Neural cell (in vitro differentiated cells): ENCODE results near the gene TTYH1. TPM values are rescaled to one million over a fixed set of nuclear protein-coding genes. Genes with fewer than 3 reads are reported as not detected.

Source experiments
- H2AFZ ChIP-seq: fragments of 200-600, 300-800 bp; sonication (generic), shearing (Covaris generic); 2 replicates; pipeline ENCODE4 v1.6.0; 2014; ENCODE audit warnings: low read depth, mild to moderate bottlenecking, antibody characterized with exemption, low read length, moderate library complexity
- H3F3A ChIP-seq: fragments of 200-600 bp; shearing (Covaris generic); 2 replicates; pipeline ENCODE4 v1.6.1; 2016; ENCODE audit warnings: mild to moderate bottlenecking, moderate library complexity, mixed read lengths, antibody characterized with exemption, low read length; ENCODE audit not compliant: insufficient read depth, poor library complexity, severe bottlenecking
- H3K27ac ChIP-seq: fragments of 200-600, 300-800 bp; sonication (generic), shearing (Covaris generic); 2 replicates; pipeline ENCODE4 v1.5.1; 2014; ENCODE audit warnings: mild to moderate bottlenecking, low read length, moderate library complexity
- H3K27me3 ChIP-seq: fragments of 300-800, 200-600 bp; sonication (generic), shearing (Covaris generic); 2 replicates; pipeline ENCODE4 v1.6.0; 2014; ENCODE audit warnings: mild to moderate bottlenecking, low read depth, low read length, moderate library complexity; ENCODE audit not compliant: insufficient read depth
- H3K36me3 ChIP-seq: fragments of 300-800, 200-600 bp; sonication (generic), shearing (Covaris generic); 2 replicates; pipeline ENCODE4 v1.5.1; 2014; ENCODE audit warnings: mild to moderate bottlenecking, antibody characterized with exemption, low read length, moderate library complexity; ENCODE audit not compliant: insufficient read depth
- H3K4me2 ChIP-seq: fragments of 300-800, 200-600 bp; sonication (generic), shearing (Covaris generic); 2 replicates; pipeline ENCODE4 v1.6.0; 2014; ENCODE audit warnings: mild to moderate bottlenecking, low read length
- H3K4me3 ChIP-seq: fragments of 300-800, 200-600 bp; sonication (generic), shearing (Covaris generic); 2 replicates; pipeline ENCODE4 v1.5.1; 2014; ENCODE audit warnings: mild to moderate bottlenecking, low read length, moderate library complexity
- H3K79me2 ChIP-seq: fragments of 200-600 bp; shearing (Covaris generic); replicated peaks from 2 replicates; pipeline ENCODE4 v1.6.0; 2014; ENCODE audit warnings: mild to moderate bottlenecking, low read length, moderate library complexity; ENCODE audit not compliant: insufficient read depth
- H3K9ac ChIP-seq: fragments of 300-800, 200-600 bp; sonication (generic), shearing (Covaris generic); 2 replicates; pipeline ENCODE4 v1.6.1; 2016; ENCODE audit warnings: mild to moderate bottlenecking, low read length, mixed read lengths
- H3K9me2 ChIP-seq: fragments of 200-600 bp; shearing (Covaris generic); 2 replicates; pipeline ENCODE4 v1.6.1; 2016; ENCODE audit warnings: mild to moderate bottlenecking, low read length, mixed read lengths; ENCODE audit not compliant: insufficient read depth
- H3K9me3 ChIP-seq: fragments of 200-600, 300-800 bp; sonication (generic), shearing (Covaris generic); 2 replicates; pipeline ENCODE4 v1.6.1; 2016; ENCODE audit warnings: mild to moderate bottlenecking, mixed run types, low read length, moderate library complexity, mixed read lengths
- H4K20me1 ChIP-seq: fragments of 200-600 bp; shearing (Covaris generic); 2 replicates; pipeline ENCODE4 v1.6.1; 2016; ENCODE audit warnings: mild to moderate bottlenecking, mixed run types; ENCODE audit not compliant: insufficient read depth
- EP300 ChIP-seq: fragments of 450-650 bp; conservative IDR thresholded peaks from 2 replicates; pipeline ENCODE4 v1.6.1; 2014; ENCODE audit warnings: antibody characterized with exemption, mild to moderate bottlenecking, moderate library complexity; ENCODE audit not compliant: poor library complexity, severe bottlenecking
- EZH2 ChIP-seq: fragments of 200-600, 300-800 bp; shearing (Covaris generic), sonication (generic); IDR thresholded peaks from 2 replicates; pipeline ENCODE4 v1.6.1; 2014; ENCODE audit warnings: antibody characterized with exemption, low read length, borderline replicate concordance, mild to moderate bottlenecking; ENCODE audit not compliant: insufficient read depth, poor library complexity, severe bottlenecking
- MXI1 ChIP-seq: fragments of 450-650 bp; conservative IDR thresholded peaks from 2 replicates; pipeline ENCODE4 v1.6.1; 2014; ENCODE audit warnings: antibody characterized with exemption, mild to moderate bottlenecking; ENCODE audit not compliant: poor library complexity, severe bottlenecking
- POLR2AphosphoS5 ChIP-seq: IDR thresholded peaks from 2 replicates; pipeline ENCODE4 v1.6.1; 2012
- RAD21 ChIP-seq: fragments of 450-650 bp; conservative IDR thresholded peaks from 2 replicates; pipeline ENCODE4 v1.6.1; 2014; ENCODE audit warnings: antibody characterized with exemption, mild to moderate bottlenecking, moderate library complexity
- SMC3 ChIP-seq: fragments of 450-650 bp; conservative IDR thresholded peaks from 2 replicates; pipeline ENCODE4 v1.6.1; 2014; ENCODE audit warnings: antibody characterized with exemption, mild to moderate bottlenecking, moderate library complexity; ENCODE audit not compliant: poor library complexity
- TAF1 ChIP-seq: IDR thresholded peaks from 2 replicates; pipeline ENCODE4 v1.6.1; 2012; ENCODE audit warnings: low read depth
- polyA plus RNA-seq: library from polyadenylated mRNA; depleted of rRNA; stranded (reverse); fragments of >200 nt; gene quantifications from 2 replicates; pipeline ENCODE4 v1.2.3, GENCODE V29; 2014
- TF ChIP-seq, protein P1 (sequence below): IDR thresholded peaks from 2 replicates; pipeline ENCODE4 v1.6.1; 2012; ENCODE audit warnings: borderline replicate concordance
- TF ChIP-seq, protein P2 (sequence below): fragments of 450-650 bp; IDR thresholded peaks from 2 replicates; pipeline ENCODE4 v1.5.1; 2014; ENCODE audit warnings: antibody characterized with exemption, mild to moderate bottlenecking, moderate library complexity; ENCODE audit not compliant: poor library complexity, severe bottlenecking

The TTYH1 gene
- polyA plus RNA-seq, 1 donor from 2014 or later = 36.1 TPM

DNA sequence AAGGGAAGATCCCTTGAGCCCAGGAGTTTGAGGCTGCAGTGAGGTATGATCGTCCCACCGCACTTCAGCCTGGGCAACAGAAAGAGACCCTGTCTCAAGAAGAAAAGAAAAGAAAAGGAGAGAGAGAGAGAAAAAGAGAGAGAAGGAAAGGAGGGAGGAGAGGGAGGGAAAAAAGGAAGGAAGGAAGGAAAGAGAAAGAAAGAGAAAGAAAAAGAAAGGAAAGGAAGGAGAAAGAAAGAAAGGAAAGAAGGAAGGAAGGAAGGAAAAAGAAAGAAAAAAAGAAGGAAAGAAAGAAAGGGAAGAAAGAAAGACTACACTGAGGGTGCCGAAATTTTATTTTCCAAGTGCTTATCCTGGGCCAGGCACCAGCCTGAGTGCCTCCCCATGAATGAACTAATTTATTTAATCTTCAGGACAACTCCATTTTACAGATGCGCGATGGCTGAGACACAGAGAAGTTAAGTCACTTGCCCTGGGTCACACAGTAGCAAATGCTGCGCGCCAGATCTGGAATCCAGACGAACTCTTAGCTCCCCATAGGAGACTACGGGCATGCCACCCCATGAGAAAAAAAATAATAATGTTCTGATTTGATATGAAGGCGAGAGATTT is 55.1 kb downstream of the TTYH1 start:
- H3K27me3 ChIP-seq = peaks cover 17% of the 10 kb centered on the region
- no peak overlapping the region for H3K4me2 ChIP-seq
- no peaks in the 10 kb centered on the region for H3K36me3 ChIP-seq
- H3K9me2 ChIP-seq = no peaks in the 10 kb centered on the region
- no peaks in the 10 kb centered on the region for H3K9me3 ChIP-seq
- H3K4me3 ChIP-seq = no peak overlapping the region
- H2AFZ ChIP-seq = no peak overlapping the region
- no peak overlapping the region for H3K9ac ChIP-seq
- TF ChIP-seq, protein P1, sequence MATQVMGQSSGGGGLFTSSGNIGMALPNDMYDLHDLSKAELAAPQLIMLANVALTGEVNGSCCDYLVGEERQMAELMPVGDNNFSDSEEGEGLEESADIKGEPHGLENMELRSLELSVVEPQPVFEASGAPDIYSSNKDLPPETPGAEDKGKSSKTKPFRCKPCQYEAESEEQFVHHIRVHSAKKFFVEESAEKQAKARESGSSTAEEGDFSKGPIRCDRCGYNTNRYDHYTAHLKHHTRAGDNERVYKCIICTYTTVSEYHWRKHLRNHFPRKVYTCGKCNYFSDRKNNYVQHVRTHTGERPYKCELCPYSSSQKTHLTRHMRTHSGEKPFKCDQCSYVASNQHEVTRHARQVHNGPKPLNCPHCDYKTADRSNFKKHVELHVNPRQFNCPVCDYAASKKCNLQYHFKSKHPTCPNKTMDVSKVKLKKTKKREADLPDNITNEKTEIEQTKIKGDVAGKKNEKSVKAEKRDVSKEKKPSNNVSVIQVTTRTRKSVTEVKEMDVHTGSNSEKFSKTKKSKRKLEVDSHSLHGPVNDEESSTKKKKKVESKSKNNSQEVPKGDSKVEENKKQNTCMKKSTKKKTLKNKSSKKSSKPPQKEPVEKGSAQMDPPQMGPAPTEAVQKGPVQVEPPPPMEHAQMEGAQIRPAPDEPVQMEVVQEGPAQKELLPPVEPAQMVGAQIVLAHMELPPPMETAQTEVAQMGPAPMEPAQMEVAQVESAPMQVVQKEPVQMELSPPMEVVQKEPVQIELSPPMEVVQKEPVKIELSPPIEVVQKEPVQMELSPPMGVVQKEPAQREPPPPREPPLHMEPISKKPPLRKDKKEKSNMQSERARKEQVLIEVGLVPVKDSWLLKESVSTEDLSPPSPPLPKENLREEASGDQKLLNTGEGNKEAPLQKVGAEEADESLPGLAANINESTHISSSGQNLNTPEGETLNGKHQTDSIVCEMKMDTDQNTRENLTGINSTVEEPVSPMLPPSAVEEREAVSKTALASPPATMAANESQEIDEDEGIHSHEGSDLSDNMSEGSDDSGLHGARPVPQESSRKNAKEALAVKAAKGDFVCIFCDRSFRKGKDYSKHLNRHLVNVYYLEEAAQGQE = no peak
- TF ChIP-seq TAF1 (no peak), EZH2 (no peak), EP300 (no peak), POLR2AphosphoS5 (no peak), RAD21 (no peak), MXI1 (no peak), SMC3 (no peak)
- TF ChIP-seq, protein P2, sequence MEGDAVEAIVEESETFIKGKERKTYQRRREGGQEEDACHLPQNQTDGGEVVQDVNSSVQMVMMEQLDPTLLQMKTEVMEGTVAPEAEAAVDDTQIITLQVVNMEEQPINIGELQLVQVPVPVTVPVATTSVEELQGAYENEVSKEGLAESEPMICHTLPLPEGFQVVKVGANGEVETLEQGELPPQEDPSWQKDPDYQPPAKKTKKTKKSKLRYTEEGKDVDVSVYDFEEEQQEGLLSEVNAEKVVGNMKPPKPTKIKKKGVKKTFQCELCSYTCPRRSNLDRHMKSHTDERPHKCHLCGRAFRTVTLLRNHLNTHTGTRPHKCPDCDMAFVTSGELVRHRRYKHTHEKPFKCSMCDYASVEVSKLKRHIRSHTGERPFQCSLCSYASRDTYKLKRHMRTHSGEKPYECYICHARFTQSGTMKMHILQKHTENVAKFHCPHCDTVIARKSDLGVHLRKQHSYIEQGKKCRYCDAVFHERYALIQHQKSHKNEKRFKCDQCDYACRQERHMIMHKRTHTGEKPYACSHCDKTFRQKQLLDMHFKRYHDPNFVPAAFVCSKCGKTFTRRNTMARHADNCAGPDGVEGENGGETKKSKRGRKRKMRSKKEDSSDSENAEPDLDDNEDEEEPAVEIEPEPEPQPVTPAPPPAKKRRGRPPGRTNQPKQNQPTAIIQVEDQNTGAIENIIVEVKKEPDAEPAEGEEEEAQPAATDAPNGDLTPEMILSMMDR = no peak
- no peaks in the 10 kb centered on the region for H4K20me1 ChIP-seq
- H3K79me2 ChIP-seq = no peaks in the 10 kb centered on the region
- H3K27ac ChIP-seq = no peak overlapping the region
- H3F3A ChIP-seq = no peaks in the 10 kb centered on the region

DNA sequence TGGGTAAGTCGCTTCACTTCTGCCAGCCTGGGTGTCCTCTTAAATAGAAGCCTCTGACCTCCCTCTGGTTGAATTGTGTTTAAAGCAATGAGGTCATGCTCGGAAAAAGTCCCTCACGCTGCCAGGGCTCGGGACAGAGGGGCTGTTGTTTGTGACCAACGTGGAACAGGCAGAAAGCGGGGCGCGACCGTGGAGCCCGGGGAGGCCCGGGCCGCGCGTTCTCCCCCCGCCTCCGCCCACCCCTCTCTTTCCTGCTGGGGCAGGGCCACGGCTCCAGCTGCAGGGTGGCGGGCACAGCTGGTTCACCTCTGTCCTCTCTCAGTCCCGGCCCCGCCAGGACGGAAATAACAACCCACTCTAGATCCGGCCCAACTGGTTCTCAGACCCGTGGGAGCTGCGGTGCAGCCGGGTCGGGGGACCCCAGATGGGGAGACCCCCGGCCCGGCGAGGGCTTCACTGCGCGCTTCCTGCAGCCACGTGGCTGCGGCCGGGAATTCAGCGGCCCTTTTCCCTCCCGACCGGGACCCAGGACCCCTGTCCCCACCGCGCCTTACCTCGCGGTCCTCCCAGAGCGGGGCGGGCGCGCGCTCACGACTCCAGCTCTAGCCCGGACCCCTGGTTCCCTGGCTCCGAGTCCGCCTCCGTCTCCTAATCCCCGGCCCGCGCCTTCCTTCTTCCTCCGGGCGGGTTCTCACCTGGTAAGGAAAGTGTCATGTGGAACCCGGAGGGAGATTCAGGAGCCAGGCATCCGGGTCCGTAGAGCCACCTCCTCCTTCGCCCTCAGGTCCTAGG is 55.9 kb downstream of the TTYH1 start:
- no peak overlapping the region for H3K27ac ChIP-seq
- H3K9me2 ChIP-seq = no peaks in the 10 kb centered on the region
- H4K20me1 ChIP-seq = no peaks in the 10 kb centered on the region
- H3K9me3 ChIP-seq = no peaks in the 10 kb centered on the region
- H3K79me2 ChIP-seq = no peaks in the 10 kb centered on the region
- TF ChIP-seq RAD21 (no peak), EZH2 (no peak), POLR2AphosphoS5 (no peak), TAF1 (no peak), MXI1 (no peak), EP300 (no peak), SMC3 (no peak)
- TF ChIP-seq, protein P1 = no peak
- TF ChIP-seq, protein P2 = no peak
- H3K4me2 ChIP-seq = no peak overlapping the region
- H3K4me3 ChIP-seq = no peak overlapping the region
- no peaks in the 10 kb centered on the region for H3K36me3 ChIP-seq
- H3K9ac ChIP-seq = no peak overlapping the region
- no peaks in the 10 kb centered on the region for H3F3A ChIP-seq
- peaks cover 17% of the 10 kb centered on the region for H3K27me3 ChIP-seq
- no peak overlapping the region for H2AFZ ChIP-seq
